ENCODE data around the gene KIF1B. TPM values are rescaled to one million over a fixed set of nuclear protein-coding genes. Genes with fewer than 3 reads are reported as not detected.
A peak's percentile ranks its signal among the peaks of the same experiment; 100 is the strongest.

Gene KIF1B
- total and polyA plus RNA-seq, 10 of the 15 experiments (the other 5 are each of a cell fraction or from before 2014, with no cell fraction given) = 2.1 to 16.5 (median 8.7) TPM

DNA sequence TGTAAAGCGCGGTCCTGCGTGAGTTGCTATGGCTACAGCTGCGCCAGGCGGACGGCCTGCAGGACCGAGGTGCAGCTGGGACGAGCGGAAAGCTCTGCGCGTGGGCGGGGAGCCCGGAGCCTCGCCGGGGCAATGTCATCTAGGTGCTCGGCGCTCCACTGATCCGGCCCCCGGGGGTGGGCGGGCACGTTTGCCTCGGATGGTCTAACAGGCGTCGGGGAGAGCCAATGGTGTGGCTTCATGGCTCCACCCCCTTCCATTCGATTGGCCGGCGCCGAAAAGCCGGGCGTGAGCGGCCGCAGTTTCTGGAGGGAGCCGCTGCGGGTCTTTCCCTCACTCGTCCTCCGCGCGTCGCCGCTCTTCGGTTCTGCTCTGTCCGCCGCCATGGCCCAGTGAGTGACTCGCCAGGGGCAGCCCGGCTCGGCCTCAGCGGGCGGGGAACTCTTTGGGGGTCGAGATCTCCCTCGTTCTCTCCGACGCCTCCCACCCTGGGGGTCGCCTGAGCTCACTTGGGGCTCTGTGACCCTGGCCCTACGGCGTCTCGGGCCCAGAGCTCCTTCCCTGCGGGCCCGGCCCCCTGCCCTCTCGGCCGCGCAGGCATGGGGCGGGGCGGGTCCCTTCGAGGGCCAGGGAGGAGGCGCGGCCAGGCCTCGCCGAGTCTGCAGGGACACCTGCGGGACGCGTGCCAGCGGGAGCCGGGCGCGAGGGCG, 188.5 kb downstream of the KIF1B start, which contains the start of gene PGD (continued):
- TF ChIP-seq, protein P1, sequence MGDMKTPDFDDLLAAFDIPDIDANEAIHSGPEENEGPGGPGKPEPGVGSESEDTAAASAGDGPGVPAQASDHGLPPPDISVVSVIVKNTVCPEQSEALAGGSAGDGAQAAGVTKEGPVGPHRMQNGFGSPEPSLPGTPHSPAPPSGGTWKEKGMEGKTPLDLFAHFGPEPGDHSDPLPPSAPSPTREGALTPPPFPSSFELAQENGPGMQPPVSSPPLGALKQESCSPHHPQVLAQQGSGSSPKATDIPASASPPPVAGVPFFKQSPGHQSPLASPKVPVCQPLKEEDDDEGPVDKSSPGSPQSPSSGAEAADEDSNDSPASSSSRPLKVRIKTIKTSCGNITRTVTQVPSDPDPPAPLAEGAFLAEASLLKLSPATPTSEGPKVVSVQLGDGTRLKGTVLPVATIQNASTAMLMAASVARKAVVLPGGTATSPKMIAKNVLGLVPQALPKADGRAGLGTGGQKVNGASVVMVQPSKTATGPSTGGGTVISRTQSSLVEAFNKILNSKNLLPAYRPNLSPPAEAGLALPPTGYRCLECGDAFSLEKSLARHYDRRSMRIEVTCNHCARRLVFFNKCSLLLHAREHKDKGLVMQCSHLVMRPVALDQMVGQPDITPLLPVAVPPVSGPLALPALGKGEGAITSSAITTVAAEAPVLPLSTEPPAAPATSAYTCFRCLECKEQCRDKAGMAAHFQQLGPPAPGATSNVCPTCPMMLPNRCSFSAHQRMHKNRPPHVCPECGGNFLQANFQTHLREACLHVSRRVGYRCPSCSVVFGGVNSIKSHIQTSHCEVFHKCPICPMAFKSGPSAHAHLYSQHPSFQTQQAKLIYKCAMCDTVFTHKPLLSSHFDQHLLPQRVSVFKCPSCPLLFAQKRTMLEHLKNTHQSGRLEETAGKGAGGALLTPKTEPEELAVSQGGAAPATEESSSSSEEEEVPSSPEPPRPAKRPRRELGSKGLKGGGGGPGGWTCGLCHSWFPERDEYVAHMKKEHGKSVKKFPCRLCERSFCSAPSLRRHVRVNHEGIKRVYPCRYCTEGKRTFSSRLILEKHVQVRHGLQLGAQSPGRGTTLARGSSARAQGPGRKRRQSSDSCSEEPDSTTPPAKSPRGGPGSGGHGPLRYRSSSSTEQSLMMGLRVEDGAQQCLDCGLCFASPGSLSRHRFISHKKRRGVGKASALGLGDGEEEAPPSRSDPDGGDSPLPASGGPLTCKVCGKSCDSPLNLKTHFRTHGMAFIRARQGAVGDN (IDR thresholded peaks at IDR 0.05) = peak; percentile 55; the same call in 1 of the 2 replicates
- TF ChIP-seq HCFC1 (IDR thresholded peaks at IDR 0.05; ENCODE audit: low read length) = peak; percentile 60
- TF ChIP-seq SPI1 (IDR thresholded peaks at IDR 0.05; ENCODE audit: borderline replicate concordance, insufficient read depth, low read depth, low read length) = no peak
- no peak for TF ChIP-seq ZNF217 (IDR thresholded peaks at IDR 0.05)
- no peak for TF ChIP-seq CHD1 (IDR thresholded peaks at IDR 0.05; ENCODE audit: low read depth, low read length)
- peak; percentile 82; the same call in 1 of the 2 replicates for TF ChIP-seq HDGF (IDR thresholded peaks at IDR 0.05)
- peak; percentile 63 for TF ChIP-seq ATF7 (IDR thresholded peaks at IDR 0.05; ENCODE audit: low read depth)
- peak; percentile 97 for TF ChIP-seq DPF2 (IDR thresholded peaks at IDR 0.05)
- no peak for TF ChIP-seq ZZZ3 (IDR thresholded peaks at IDR 0.05; ENCODE audit: control insufficient read depth, insufficient read length, low read depth)
- no peak for TF ChIP-seq TCF7 (IDR thresholded peaks at IDR 0.05; ENCODE audit: borderline replicate concordance)
- TF ChIP-seq, protein P2, sequence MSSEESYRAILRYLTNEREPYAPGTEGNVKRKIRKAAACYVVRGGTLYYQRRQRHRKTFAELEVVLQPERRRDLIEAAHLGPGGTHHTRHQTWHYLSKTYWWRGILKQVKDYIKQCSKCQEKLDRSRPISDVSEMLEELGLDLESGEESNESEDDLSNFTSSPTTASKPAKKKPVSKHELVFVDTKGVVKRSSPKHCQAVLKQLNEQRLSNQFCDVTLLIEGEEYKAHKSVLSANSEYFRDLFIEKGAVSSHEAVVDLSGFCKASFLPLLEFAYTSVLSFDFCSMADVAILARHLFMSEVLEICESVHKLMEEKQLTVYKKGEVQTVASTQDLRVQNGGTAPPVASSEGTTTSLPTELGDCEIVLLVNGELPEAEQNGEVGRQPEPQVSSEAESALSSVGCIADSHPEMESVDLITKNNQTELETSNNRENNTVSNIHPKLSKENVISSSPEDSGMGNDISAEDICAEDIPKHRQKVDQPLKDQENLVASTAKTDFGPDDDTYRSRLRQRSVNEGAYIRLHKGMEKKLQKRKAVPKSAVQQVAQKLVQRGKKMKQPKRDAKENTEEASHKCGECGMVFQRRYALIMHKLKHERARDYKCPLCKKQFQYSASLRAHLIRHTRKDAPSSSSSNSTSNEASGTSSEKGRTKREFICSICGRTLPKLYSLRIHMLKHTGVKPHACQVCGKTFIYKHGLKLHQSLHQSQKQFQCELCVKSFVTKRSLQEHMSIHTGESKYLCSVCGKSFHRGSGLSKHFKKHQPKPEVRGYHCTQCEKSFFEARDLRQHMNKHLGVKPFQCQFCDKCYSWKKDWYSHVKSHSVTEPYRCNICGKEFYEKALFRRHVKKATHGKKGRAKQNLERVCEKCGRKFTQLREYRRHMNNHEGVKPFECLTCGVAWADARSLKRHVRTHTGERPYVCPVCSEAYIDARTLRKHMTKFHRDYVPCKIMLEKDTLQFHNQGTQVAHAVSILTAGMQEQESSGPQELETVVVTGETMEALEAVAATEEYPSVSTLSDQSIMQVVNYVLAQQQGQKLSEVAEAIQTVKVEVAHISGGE (CRISPR knock-in tag; IDR thresholded peaks at IDR 0.05) = no peak
- TF ChIP-seq ESRRA (IDR thresholded peaks at IDR 0.05; ENCODE audit: low read length) = no peak
- peak; percentile 89 to 100 for TF ChIP-seq EGR1 (IDR thresholded peaks at IDR 0.05; ENCODE audit: borderline replicate concordance in 1 of 2, low read depth in 2 of 2, low read length in 2 of 2)
- TF ChIP-seq MYB (IDR thresholded peaks at IDR 0.05; ENCODE audit: borderline replicate concordance, low read depth, low read length) = no peak
- no peak; the same call in 1 of the 2 replicates for TF ChIP-seq PAX5 (IDR thresholded peaks at IDR 0.05; ENCODE audit: borderline replicate concordance, low read depth, low read length)
- TF ChIP-seq NFIC (IDR thresholded peaks at IDR 0.05; ENCODE audit: low read depth, low read length) = no peak
- TF ChIP-seq ZNF207 (IDR thresholded peaks at IDR 0.05; ENCODE audit: borderline replicate concordance) = no peak
- no peak for TF ChIP-seq CBX3 (IDR thresholded peaks at IDR 0.05; ENCODE audit: borderline replicate concordance, low read depth)
- TF ChIP-seq RAD21 (IDR thresholded peaks at IDR 0.05; ENCODE audit: insufficient read depth, low read depth, low read length) = no peak
- TF ChIP-seq NFXL1 (IDR thresholded peaks at IDR 0.05; ENCODE audit: borderline replicate concordance) = peak; percentile 55; the same call in 1 of the 2 replicates
- TF ChIP-seq MTA3 (IDR thresholded peaks at IDR 0.05; ENCODE audit: borderline replicate concordance, low read length) = no peak
- TF ChIP-seq, protein P3, sequence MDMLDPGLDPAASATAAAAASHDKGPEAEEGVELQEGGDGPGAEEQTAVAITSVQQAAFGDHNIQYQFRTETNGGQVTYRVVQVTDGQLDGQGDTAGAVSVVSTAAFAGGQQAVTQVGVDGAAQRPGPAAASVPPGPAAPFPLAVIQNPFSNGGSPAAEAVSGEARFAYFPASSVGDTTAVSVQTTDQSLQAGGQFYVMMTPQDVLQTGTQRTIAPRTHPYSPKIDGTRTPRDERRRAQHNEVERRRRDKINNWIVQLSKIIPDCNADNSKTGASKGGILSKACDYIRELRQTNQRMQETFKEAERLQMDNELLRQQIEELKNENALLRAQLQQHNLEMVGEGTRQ (IDR thresholded peaks at IDR 0.05; ENCODE audit: borderline replicate concordance, low read depth, low read length) = no peak
